RWPE1 (cell line): ENCODE measurements around the gene TBC1D22A.

Source experiments
- CTCF ChIA-PET: fragments of 350-600 bp; sonication (Branson Sonifier 250); formaldehyde crosslinking; extraction: SDS; loops from one replicate; lab custom pipeline; 2021; lab: Yijun Ruan, JAX
- POLR2A ChIA-PET: fragments of 400-600 bp; formaldehyde crosslinking; extraction: SDS; loops from one replicate; lab custom pipeline; 2020; ENCODE audit warnings: antibody characterized with exemption; ENCODE audit not compliant: low non-redundant PET; lab: Yijun Ruan, JAX
- DNase-seq: peaks from one replicate; pipeline ENCODE4 v3.0.0; 2012; ENCODE audit warnings: low spot score
- H3K27ac ChIP-seq: fragments of 450-650 bp; 2 replicates; pipeline ENCODE4 v1.5.1; 2017
- TF ChIP-seq, protein P1 (sequence below): fragments of 450-650 bp; conservative IDR thresholded peaks from 2 replicates; pipeline ENCODE4 v1.5.1; 2017; ENCODE audit warnings: low read depth, mild to moderate bottlenecking

The TBC1D22A gene

DNA sequence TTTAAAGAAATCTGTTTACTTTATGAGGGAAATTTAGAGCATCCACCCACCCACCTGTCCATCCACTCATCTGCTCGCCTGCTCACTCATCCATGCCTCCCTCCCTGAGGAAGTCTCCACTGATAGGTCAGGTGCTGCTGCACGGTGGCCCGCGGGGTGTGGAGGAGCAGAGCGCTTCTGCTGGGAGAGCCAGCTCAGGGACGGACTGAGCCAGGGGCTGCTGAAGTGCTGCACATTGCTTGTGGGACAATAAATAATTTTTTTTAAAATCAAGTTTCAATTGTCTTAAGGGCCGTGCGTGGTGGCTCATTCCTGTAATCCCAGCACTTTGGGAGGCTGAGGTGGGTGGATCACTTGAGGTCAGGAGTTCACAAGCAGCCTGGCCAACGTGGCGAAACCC lies 148.9 kb downstream of the TBC1D22A start:
- ChIA-PET POLR2A (no interaction called here), CTCF (interaction anchor here (0.7 kb wide), 1 partner anchor 1749 kb away, joined by 3 read pairs; no protein-coding TSS in a partner anchor)
- H3K27ac ChIP-seq = no peak overlapping the region
- no peak for DNase-seq
- TF ChIP-seq, protein P1, sequence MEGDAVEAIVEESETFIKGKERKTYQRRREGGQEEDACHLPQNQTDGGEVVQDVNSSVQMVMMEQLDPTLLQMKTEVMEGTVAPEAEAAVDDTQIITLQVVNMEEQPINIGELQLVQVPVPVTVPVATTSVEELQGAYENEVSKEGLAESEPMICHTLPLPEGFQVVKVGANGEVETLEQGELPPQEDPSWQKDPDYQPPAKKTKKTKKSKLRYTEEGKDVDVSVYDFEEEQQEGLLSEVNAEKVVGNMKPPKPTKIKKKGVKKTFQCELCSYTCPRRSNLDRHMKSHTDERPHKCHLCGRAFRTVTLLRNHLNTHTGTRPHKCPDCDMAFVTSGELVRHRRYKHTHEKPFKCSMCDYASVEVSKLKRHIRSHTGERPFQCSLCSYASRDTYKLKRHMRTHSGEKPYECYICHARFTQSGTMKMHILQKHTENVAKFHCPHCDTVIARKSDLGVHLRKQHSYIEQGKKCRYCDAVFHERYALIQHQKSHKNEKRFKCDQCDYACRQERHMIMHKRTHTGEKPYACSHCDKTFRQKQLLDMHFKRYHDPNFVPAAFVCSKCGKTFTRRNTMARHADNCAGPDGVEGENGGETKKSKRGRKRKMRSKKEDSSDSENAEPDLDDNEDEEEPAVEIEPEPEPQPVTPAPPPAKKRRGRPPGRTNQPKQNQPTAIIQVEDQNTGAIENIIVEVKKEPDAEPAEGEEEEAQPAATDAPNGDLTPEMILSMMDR = no peak

DNA sequence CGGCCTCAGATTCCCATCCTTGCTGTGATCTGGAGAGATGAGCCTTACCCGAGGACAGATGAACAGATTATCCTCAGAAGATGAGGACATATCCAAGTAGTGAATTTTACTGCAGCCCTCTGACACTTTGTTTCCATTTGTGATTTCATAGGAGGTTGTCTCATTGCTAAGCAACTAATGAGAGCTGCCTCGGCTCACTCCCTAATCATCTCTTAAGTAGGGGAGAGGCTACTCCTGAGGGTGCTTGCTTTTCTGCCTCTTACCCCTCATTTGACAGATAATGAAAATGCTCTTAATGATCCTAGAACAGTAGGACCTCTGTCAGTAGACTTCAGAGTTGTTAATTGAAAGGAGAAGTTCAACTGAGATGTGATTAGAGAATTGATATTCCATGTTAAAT lies 150.9 kb downstream of the TBC1D22A start:
- no peak overlapping the region for H3K27ac ChIP-seq
- POLR2A ChIA-PET = no interaction called here
- TF ChIP-seq, protein P1 = no peak
- DNase-seq = no peak
- CTCF ChIA-PET = no interaction called here

DNA sequence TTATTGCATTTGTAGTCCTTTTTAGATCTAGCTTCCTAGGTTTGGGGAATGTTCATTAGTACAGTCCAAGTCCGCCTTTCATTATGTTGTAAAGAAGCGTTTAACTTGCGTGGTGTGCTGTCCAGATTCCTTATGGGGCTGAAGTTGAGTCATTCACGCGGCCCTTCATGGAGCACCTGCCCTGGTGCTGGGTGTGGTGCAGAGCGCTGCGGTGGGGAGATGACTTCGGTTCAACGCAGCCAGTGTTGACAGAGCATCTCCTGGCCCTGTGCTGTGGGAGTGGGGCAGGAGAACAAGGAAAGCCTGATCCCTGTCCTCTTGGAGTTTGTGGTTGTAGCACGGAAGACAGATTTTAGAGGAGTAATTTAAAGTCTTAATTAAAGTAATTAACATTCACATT lies 152.0 kb downstream of the TBC1D22A start:
- POLR2A ChIA-PET = no interaction called here
- no peak for DNase-seq
- CTCF ChIA-PET = no interaction called here
- TF ChIP-seq, protein P1 = no peak
- no peak overlapping the region for H3K27ac ChIP-seq

DNA sequence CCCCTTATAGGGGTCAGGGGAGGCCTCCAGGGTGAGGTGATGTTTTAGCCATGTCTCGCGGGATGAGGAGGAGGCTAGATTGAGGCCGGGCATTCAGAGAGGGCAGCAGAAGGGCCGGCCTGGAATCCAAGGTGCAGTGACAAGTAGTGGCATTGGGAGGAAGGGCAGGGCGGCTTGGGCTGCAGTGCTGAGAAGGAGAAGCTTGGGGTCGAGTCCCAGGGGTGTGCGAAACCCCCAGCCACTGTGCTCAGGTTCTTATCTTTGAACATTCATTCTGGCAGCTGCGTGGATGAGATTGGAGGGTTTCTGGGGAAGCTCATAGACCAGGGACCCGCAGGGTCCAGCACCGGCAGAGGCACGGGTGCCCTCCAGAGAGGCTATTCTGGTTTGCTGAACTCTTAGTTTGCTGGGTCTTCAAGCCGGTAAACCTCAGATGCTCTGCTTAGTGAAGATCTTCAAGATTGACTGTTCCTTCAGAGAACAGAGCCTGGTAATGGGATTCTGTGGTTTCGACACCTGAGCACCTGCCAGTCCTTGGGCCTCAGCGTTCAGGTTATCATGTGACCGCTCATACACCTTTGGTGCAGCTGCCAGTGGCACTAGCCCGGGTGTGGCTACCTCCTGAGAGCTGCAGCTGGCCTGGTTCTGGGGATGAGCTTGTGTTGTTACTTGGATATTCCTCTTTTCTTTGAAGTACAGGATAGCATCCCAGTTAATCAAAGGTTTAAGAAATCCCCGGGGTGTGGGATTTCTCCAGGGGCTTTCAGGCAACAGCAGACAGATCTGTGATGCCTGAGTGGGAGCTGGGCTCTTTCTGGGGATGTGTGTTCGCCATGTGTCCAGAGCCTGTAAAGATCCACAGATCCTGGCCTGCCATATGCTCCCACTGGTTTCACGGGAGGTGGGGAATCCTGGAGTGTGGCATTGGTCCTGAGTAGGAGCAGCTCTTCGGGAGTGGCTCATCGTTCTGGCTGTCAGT lies 152.8 kb downstream of the TBC1D22A start:
- no peak overlapping the region for H3K27ac ChIP-seq
- no peak for DNase-seq
- TF ChIP-seq, protein P1 = no peak
- CTCF ChIA-PET = interaction anchor here (0.6 kb wide), 1 partner anchor 51 kb away, joined by 4 read pairs; no protein-coding TSS in a partner anchor
- POLR2A ChIA-PET = no interaction called here

DNA sequence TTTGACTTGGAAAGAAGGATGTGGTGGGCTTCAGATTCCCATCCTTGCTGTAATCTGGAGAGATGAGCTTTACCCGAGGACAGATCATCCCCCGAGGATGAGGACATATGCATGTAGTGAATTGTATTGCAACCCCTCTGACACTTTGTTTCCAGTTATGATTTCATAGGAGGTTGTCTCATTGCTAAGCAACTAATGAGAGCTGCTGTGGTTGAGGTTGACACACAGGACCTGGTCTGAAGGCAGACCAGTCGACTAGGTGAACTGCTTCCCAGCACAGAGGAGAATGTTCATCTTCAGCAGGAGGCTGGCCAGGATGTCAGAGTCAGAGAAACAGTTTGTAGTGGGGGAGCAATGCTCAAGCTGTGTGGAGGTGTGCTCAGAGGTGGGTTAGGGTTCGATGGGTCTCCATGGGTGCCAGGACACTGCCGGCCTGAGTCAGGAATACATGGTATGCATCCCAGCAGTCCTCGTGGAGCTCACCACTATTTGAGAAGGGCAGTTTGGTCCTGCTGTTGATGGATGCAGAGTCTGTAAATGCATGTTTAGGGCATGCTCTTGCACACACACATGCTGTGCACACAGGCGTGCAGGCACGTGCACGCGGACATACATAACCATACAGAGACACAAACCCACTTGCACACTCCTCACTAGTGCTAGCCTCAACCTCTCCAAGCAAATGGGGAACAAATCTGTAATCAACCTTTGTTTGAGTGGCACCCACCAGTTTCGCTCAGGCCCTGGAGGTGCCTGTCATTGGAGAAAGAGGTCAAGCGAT lies 153.7 kb downstream of the TBC1D22A start:
- ChIA-PET CTCF (interaction anchor here (0.6 kb wide), 1 partner anchor 12 kb away, joined by 5 read pairs; no protein-coding TSS in a partner anchor), POLR2A (no interaction called here)
- TF ChIP-seq, protein P1 = no peak
- no peak for DNase-seq
- no peak overlapping the region for H3K27ac ChIP-seq
